Body of pancreas (tissue), 4 donors: ENCODE results near the gene TNFAIP6. TPM values are rescaled to one million over a fixed set of nuclear protein-coding genes. Genes with fewer than 3 reads are reported as not detected.
"Not testable (repeated sequence)": the region's sequence is repeated elsewhere in the genome, so short reads cannot be mapped to it uniquely, and the experiment has no call there.

Experiments used
- ATAC-seq: fragments of 150-250 bp; one replicate; pipeline ENCODE4 v1.9.1; 2016
- DNase-seq, 4 donors: peaks; one replicate each; pipeline ENCODE4 v3.0.0-alpha.2; 2019
- H3K27ac ChIP-seq, 4 donors: fragments of 200-600 bp; sonication (generic); 1 replicate in 3 of 4; 2 replicates in 1 of 4; pipeline versions ENCODE4 v1.5.1 to v1.6.1; 2016 to 2019; ENCODE audit warnings: mild to moderate bottlenecking in 1 of 4, mixed read lengths in 1 of 4, moderate library complexity in 1 of 4
- H3K27me3 ChIP-seq, 2 donors: fragments of 200-600 bp; sonication (generic); one replicate each; pipeline ENCODE4 v1.6.0; 2016; ENCODE audit warnings: mild to moderate bottlenecking in 1 of 2
- H3K36me3 ChIP-seq, 2 donors: fragments of 200-600 bp; sonication (generic); replicated peaks in 1 of 2; 2 replicates each; pipeline ENCODE4 v1.5.1; 2016; ENCODE audit warnings: low read depth in 2 of 2; ENCODE audit not compliant: insufficient read depth in 1 of 2
- H3K4me1 ChIP-seq: fragments of 200-600 bp; sonication (generic); one replicate; pipeline ENCODE4 v1.6.0; 2016
- H3K4me3 ChIP-seq, 2 donors: fragments of 200-600 bp; sonication (generic); 1 replicate in 1 of 2; 2 replicates in 1 of 2; pipeline ENCODE4 v1.5.1; 2016 to 2019
- H3K9me3 ChIP-seq, 3 donors: fragments of 200-600 bp; sonication (generic); 1 replicate in 2 of 3; 2 replicates in 1 of 3; pipeline ENCODE4 v1.5.1; 2016
- POLR2A ChIP-seq, 3 donors: fragments of 450-650 bp; IDR thresholded peaks; one replicate each; pipeline ENCODE4 v1.6.1; 2016; ENCODE audit warnings: antibody characterized with exemption in 3 of 3, mild to moderate bottlenecking in 2 of 3
- WGBS, 2 donors: methylation state at CpG; one replicate each; pipeline ENCODE4 v1.1.5; 2017; 5-methylcytosine and 5-hydroxymethylcytosine counted together
- intact Hi-C: fragments of 100-400 bp; cut with DNase I; formaldehyde crosslinking; loops from one replicate; pipeline ENCODE4 v1.15.1; 2023
- total RNA-seq, 2 donors: library from RNA; depleted of rRNA; stranded (reverse); fragments of >200 nt; gene quantifications; one replicate each; pipeline ENCODE4 v1.1.0, GENCODE V29; 2016
- TF ChIP-seq, protein P1 (sequence below), 7 experiments: fragments of 450-650 bp in 4 of 7; fragments of 200-600 bp in 3 of 7; sonication (generic) in 3 of 7; IDR thresholded peaks; one replicate each; pipeline ENCODE4 v1.5.1; 2016 to 2019; ENCODE audit warnings: antibody characterized with exemption in 7 of 7

Gene TNFAIP6
- total RNA-seq, 2 donors from 2014 or later, result 5.3 TPM; not detected in 1

DNA sequence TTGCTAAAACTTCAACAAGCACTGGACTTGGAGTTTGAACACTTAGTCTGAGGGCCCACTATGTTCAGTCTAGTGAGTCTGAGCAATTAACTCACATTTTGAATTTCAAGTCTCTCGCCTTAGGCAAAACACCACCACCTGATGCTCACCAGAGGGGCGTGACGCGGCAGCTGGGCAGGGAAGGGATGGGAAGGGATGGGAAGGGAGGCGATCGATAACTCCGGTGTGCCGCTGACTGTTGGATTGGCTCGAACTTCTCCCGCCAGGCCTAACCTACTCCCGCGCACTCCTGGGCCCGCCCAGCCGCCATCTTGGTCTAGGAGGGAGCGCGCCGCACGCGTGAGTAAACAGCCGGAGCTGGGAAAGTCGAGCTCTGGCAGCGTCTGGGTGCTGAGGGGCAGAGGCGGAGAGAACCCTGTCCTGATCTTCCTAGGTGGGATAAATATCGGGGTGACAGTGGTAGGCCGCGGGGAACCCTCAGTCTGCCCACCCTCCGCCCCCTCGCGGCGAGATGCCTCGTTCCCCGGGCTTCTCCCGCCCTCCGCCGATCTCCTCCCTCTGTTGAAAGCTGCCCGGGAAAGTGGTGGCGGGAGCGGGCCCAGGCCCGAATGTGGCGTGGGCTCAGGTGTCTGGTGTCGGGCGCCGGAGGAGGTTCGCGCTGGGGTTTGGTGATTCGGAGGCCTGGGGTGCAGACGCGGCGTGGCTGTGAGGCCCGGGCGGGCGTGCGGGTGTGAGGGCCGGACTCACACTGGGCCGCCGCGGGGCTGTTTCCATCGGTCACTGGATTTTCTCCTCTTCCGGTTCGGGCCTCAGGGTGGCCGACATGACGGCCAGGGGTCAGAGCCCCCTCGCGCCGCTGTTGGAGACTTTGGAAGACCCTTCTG, 52.5 kb downstream of the TNFAIP6 start, which contains the start of gene RIF1:
RIF1 (plus strand) TSS at position 302 of the 884 bp plus-strand sequence; CDS start at position 824, 522 bp downstream.
- WGBS, 2 donors, result 1 to 3% methylated on average over 16 to 55 of the region's 65 CpGs
- peak; percentile 85 to 90 (median 86) for DNase-seq
- peak in 2 of 3 donors; percentile 51 to 66 for TF ChIP-seq POLR2A (IDR thresholded peaks at IDR 0.05)
- TF ChIP-seq, protein P1, sequence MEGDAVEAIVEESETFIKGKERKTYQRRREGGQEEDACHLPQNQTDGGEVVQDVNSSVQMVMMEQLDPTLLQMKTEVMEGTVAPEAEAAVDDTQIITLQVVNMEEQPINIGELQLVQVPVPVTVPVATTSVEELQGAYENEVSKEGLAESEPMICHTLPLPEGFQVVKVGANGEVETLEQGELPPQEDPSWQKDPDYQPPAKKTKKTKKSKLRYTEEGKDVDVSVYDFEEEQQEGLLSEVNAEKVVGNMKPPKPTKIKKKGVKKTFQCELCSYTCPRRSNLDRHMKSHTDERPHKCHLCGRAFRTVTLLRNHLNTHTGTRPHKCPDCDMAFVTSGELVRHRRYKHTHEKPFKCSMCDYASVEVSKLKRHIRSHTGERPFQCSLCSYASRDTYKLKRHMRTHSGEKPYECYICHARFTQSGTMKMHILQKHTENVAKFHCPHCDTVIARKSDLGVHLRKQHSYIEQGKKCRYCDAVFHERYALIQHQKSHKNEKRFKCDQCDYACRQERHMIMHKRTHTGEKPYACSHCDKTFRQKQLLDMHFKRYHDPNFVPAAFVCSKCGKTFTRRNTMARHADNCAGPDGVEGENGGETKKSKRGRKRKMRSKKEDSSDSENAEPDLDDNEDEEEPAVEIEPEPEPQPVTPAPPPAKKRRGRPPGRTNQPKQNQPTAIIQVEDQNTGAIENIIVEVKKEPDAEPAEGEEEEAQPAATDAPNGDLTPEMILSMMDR (IDR thresholded peaks at IDR 0.05), result peak; percentile 57 to 91 (median 68)
- no peaks in the 10 kb centered on the region for H3K27me3 ChIP-seq
- H3K9me3 ChIP-seq, result no peaks in the 10 kb centered on the region
- ATAC-seq, result peak; percentile 98
- intact Hi-C loops, result no loop called here
- peak within 1 kb of the TSS; percentile 88 to 93 (median 90) for H3K27ac ChIP-seq
- peak within 1 kb of the TSS; percentile 80 to 88 for H3K4me3 ChIP-seq
- H3K36me3 ChIP-seq, result no peaks in the 10 kb centered on the region
- peaks cover 10% of the 10 kb centered on the region for H3K4me1 ChIP-seq

DNA sequence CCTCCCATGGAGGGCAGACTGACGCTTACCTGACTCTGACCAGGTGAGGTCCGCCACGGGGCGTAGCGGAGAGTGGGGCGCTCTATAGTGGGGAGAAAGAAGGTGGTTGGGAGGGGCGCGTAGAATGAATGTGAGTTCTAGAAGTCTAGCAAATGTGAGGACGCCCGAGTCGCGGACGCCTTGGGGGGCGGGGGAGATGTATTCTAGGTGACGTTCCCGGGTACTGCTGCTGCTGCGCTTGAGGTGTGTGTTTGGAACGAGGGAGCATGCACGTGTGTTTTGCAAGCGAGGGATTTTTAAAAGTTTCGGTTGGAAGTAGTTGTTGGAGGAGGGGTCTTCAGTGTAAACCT, 53.1 kb downstream of the TNFAIP6 start:
- Histone ChIP-seq H3K36me3 (no peaks in the 10 kb centered on the region), H3K4me1 (peaks cover 10% of the 10 kb centered on the region), H3K27ac (peak overlapping the region; percentile 88 to 93 (median 90)), H3K9me3 (no peaks in the 10 kb centered on the region), H3K4me3 (peak overlapping the region; percentile 80 to 88), H3K27me3 (no peaks in the 10 kb centered on the region)
- no peak for TF ChIP-seq POLR2A (IDR thresholded peaks at IDR 0.05)
- TF ChIP-seq, protein P1 (IDR thresholded peaks at IDR 0.05), result no peak
- WGBS, 2 donors, result 1% methylated on average over 20 to 21 of the region's 21 CpGs
- DNase-seq (peak in 2 of 4 donors; percentile 26 to 34), ATAC-seq (peak; percentile 15)
- intact Hi-C loops, result no loop called here

DNA sequence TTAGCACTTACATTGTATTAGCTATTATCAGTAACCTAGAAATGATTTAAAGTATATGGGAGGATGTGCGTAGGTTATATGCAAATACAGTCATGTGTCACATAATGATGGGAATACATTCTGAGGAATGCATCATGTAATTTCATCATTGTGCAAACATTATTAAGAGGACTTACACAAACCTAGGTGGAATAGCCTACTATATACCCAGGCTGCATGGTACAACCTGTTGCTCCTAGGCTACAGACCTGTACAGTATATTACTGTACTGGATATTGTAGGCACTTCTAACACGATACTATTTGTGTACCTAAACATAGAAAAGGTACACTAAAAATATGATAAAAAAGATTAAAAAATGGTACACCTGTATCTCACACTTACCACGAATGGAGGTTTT, 60.3 kb downstream of the TNFAIP6 start:
- TF ChIP-seq, protein P1 (IDR thresholded peaks at IDR 0.05), result no peak
- TF ChIP-seq POLR2A (IDR thresholded peaks at IDR 0.05), result no peak
- no peak overlapping the region for H3K27ac ChIP-seq
- no peak overlapping the region for H3K4me3 ChIP-seq
- no peaks in the 10 kb centered on the region for H3K27me3 ChIP-seq
- WGBS, 2 donors, result 75 to 82% methylated on average over 3 of the region's 3 CpGs
- ATAC-seq (no peak), DNase-seq (no peak)
- peaks cover 6 to 20% of the 10 kb centered on the region in 2 donors for H3K36me3 ChIP-seq
- H3K9me3 ChIP-seq, result no peaks in the 10 kb centered on the region
- H3K4me1 ChIP-seq, result no peaks in the 10 kb centered on the region
- intact Hi-C loops, result no loop called here

DNA sequence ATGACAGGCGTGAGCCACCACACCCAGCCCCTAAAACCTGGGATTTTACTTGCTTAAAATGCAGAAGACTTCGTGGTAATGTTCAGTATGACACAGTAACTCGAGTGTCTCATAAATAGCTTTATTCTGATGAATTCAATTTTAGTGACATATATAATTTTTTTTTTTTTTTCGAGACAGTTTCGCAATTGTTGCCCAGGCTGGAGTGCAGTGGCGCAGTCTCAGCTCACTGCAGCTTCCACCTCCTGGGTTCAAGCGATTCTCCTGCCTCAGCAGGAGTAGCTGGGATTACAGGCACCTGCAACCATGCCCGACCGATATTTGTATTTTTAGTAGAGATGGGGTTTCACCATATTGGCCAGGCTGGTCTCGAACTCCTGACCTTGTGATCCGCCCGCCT, 64.3 kb downstream of the TNFAIP6 start:
- H3K9me3 ChIP-seq, H3K4me3 ChIP-seq, H3K27me3 ChIP-seq, DNase-seq, H3K27ac ChIP-seq, H3K4me1 ChIP-seq, ATAC-seq, intact Hi-C loops: not testable (repeated sequence)
- WGBS, 2 donors, result 93 to 96% methylated on average over 12 of the region's 12 CpGs
- peaks cover 8 to 24% of the 10 kb centered on the region in 2 donors for H3K36me3 ChIP-seq

DNA sequence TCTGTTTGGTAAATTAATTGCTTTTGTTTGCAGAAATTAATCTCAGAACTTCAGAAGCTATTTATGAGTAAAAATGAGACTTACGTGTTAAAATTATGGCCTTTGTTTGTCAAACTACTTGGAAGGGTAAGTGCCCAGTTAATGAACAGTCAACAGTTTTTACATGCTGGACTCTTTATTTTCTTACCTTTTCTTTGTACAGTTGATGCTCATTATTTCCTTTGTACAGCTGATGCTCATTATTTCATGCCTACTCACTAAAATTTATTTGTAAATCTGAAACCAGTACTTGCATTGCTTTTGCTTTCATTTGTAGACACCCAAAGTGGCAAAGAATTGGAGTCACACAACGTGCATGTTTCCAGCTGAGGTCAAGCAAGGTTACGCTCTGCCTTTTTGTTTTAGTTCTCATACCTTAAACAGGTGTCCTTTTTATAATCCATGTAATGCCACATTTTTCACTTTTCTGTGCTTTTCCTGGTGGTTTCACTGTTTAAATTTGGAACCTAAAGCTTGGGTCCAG, 65.6 kb downstream of the TNFAIP6 start:
- no peaks in the 10 kb centered on the region for H3K9me3 ChIP-seq
- H3K27me3 ChIP-seq, result no peaks in the 10 kb centered on the region
- no peak overlapping the region for H3K4me3 ChIP-seq
- no peaks in the 10 kb centered on the region for H3K4me1 ChIP-seq
- ATAC-seq (no peak), DNase-seq (no peak)
- TF ChIP-seq, protein P1 (IDR thresholded peaks at IDR 0.05), result no peak
- no peak overlapping the region for H3K27ac ChIP-seq
- intact Hi-C loops, result no loop called here
- 68 to 75% methylated on average over 3 of the region's 3 CpGs for WGBS, 2 donors
- peaks cover 8 to 21% of the 10 kb centered on the region in 2 donors for H3K36me3 ChIP-seq
